Activated T-helper 17 cell treated with anti-CD3 and anti-CD28 coated beads, Interleukin-2, amount 50 U/mL, for 72 hours (primary cell): ENCODE measurements around the gene DRC7. TPM values are rescaled to one million over a fixed set of nuclear protein-coding genes. Genes with fewer than 3 reads are reported as not detected.
A peak's percentile ranks its signal among the peaks of the same experiment; 100 is the strongest.
"Not testable (repeated sequence)": the region's sequence is repeated elsewhere in the genome, so short reads cannot be mapped to it uniquely, and the experiment has no call there.

Experiments
- ATAC-seq: fragments of 150-1000 bp; cut with Tn5 transposase; replicated peaks from 2 replicates; pipeline ENCODE4 v1.10.0; 2021; ENCODE audit warnings: mild to moderate bottlenecking, moderate library complexity
- H3K27ac Mint-ChIP-seq: one replicate; pipeline ENCODE4 v1.8.0; 2022; ENCODE audit warnings: mixed read lengths
- H3K27me3 Mint-ChIP-seq: one replicate; pipeline ENCODE4 v1.8.0; 2022; ENCODE audit warnings: mixed read lengths
- H3K36me3 Mint-ChIP-seq: one replicate; pipeline ENCODE4 v1.8.0; 2022; ENCODE audit warnings: low read depth, mild to moderate bottlenecking, mixed read lengths
- H3K4me1 Mint-ChIP-seq: one replicate; pipeline ENCODE4 v1.8.0; 2022; ENCODE audit warnings: mixed read lengths
- H3K4me3 Mint-ChIP-seq: one replicate; pipeline ENCODE4 v1.8.0; 2022; ENCODE audit warnings: mild to moderate bottlenecking, mixed read lengths
- H3K9me3 Mint-ChIP-seq: one replicate; pipeline ENCODE4 v1.8.0; 2022; ENCODE audit warnings: mixed read lengths
- total RNA-seq, 2 donors: library from RNA; stranded (reverse); gene quantifications; one replicate each; pipeline ENCODE4 v1.2.3, GENCODE V29; 2022

Gene DRC7
- total RNA-seq, 2 donors from 2014 or later, result not detected

GRCh38 chr16:57704905-57705852 is 10.6 kb downstream of the DRC7 start:
- Mint-ChIP-seq H3K27ac (no peak overlapping the region), H3K36me3 (no peaks in the 10 kb centered on the region), H3K9me3 (no peaks in the 10 kb centered on the region), H3K27me3 (peaks cover 12% of the 10 kb centered on the region), H3K4me3 (no peak overlapping the region), H3K4me1 (no peaks in the 10 kb centered on the region)
- no peak for ATAC-seq

- H3K9me3 Mint-ChIP-seq, result no peaks in the 10 kb centered on the region
- ATAC-seq, result no peak
- H3K4me3 Mint-ChIP-seq, result no peak overlapping the region
- H3K27ac Mint-ChIP-seq, result peak overlapping the region; percentile 2
- peaks cover 15% of the 10 kb centered on the region for H3K27me3 Mint-ChIP-seq
- no peaks in the 10 kb centered on the region for H3K4me1 Mint-ChIP-seq
- no peaks in the 10 kb centered on the region for H3K36me3 Mint-ChIP-seq
These were observed 12.1 kb downstream of the DRC7 start for GRCh38 chr16:57706717-57707116.

GRCh38 chr16:57707331-57707730 is 12.7 kb downstream of the DRC7 start:
- Mint-ChIP-seq H3K4me3 (no peak overlapping the region), H3K27ac (no peak overlapping the region), H3K27me3 (peaks cover 15% of the 10 kb centered on the region), H3K4me1 (no peaks in the 10 kb centered on the region), H3K9me3 (no peaks in the 10 kb centered on the region), H3K36me3 (no peaks in the 10 kb centered on the region)
- no peak for ATAC-seq

- Mint-ChIP-seq H3K36me3 (no peaks in the 10 kb centered on the region), H3K4me3 (no peak overlapping the region), H3K4me1 (no peaks in the 10 kb centered on the region), H3K27me3 (peaks cover 15% of the 10 kb centered on the region), H3K27ac (no peak overlapping the region), H3K9me3 (no peaks in the 10 kb centered on the region)
- peak; percentile 43 for ATAC-seq
These were observed 13.6 kb downstream of the DRC7 start for GRCh38 chr16:57708168-57708567.

GRCh38 chr16:57709663-57710062 is 15.1 kb downstream of the DRC7 start:
- no peak for ATAC-seq
- peaks cover 15% of the 10 kb centered on the region for H3K27me3 Mint-ChIP-seq

GRCh38 chr16:57711346-57711745 is 16.7 kb downstream of the DRC7 start:
- peaks cover 15% of the 10 kb centered on the region for H3K27me3 Mint-ChIP-seq
- no peak overlapping the region for H3K4me3 Mint-ChIP-seq
- H3K9me3 Mint-ChIP-seq, result no peaks in the 10 kb centered on the region
- no peak for ATAC-seq
- no peaks in the 10 kb centered on the region for H3K4me1 Mint-ChIP-seq
- H3K27ac Mint-ChIP-seq, result no peak overlapping the region
- H3K36me3 Mint-ChIP-seq, result no peaks in the 10 kb centered on the region

More at GRCh38 chr16:57709663-57710062, 15.1 kb downstream of the DRC7 start:
- no peaks in the 10 kb centered on the region for H3K4me1 Mint-ChIP-seq
- no peak overlapping the region for H3K27ac Mint-ChIP-seq
- H3K4me3 Mint-ChIP-seq, result no peak overlapping the region
- no peaks in the 10 kb centered on the region for H3K9me3 Mint-ChIP-seq
- H3K36me3 Mint-ChIP-seq, result no peaks in the 10 kb centered on the region

GRCh38 chr16:57711993-57712392 is 17.4 kb downstream of the DRC7 start:
- Mint-ChIP-seq H3K27ac (no peak overlapping the region), H3K36me3 (no peaks in the 10 kb centered on the region), H3K27me3 (peaks cover 11% of the 10 kb centered on the region), H3K4me1 (no peaks in the 10 kb centered on the region), H3K9me3 (no peaks in the 10 kb centered on the region), H3K4me3 (no peak overlapping the region)
- ATAC-seq, result peak; percentile 65

- H3K9me3 Mint-ChIP-seq, H3K27ac Mint-ChIP-seq, H3K36me3 Mint-ChIP-seq, H3K4me3 Mint-ChIP-seq, H3K4me1 Mint-ChIP-seq, ATAC-seq: not testable (repeated sequence)
- peaks cover 10% of the 10 kb centered on the region for H3K27me3 Mint-ChIP-seq
These were observed 18.0 kb downstream of the DRC7 start for GRCh38 chr16:57712569-57712968.

- H3K36me3 Mint-ChIP-seq, result no peaks in the 10 kb centered on the region
- no peak overlapping the region for H3K4me3 Mint-ChIP-seq
- H3K27ac Mint-ChIP-seq, result no peak overlapping the region
- no peaks in the 10 kb centered on the region for H3K9me3 Mint-ChIP-seq
- ATAC-seq, result no peak
- H3K4me1 Mint-ChIP-seq, result no peaks in the 10 kb centered on the region
- H3K27me3 Mint-ChIP-seq, result peaks cover 3% of the 10 kb centered on the region
These were observed 19.0 kb downstream of the DRC7 start for GRCh38 chr16:57713596-57713995.

- no peaks in the 10 kb centered on the region for H3K4me1 Mint-ChIP-seq
- H3K27me3 Mint-ChIP-seq, result peaks cover 3% of the 10 kb centered on the region
- ATAC-seq, result no peak
- H3K9me3 Mint-ChIP-seq, result no peaks in the 10 kb centered on the region
- no peaks in the 10 kb centered on the region for H3K36me3 Mint-ChIP-seq
- no peak overlapping the region for H3K27ac Mint-ChIP-seq
- H3K4me3 Mint-ChIP-seq, result no peak overlapping the region
These were observed 19.4 kb downstream of the DRC7 start for GRCh38 chr16:57714047-57714446.

GRCh38 chr16:57720142-57720575 is 25.6 kb downstream of the DRC7 start:
- Mint-ChIP-seq H3K4me1 (no peaks in the 10 kb centered on the region), H3K27me3 (no peaks in the 10 kb centered on the region)

GRCh38 chr16:57721356-57722209 is 27.0 kb downstream of the DRC7 start:
- Mint-ChIP-seq H3K27ac (no peak overlapping the region), H3K36me3 (no peaks in the 10 kb centered on the region), H3K27me3 (no peaks in the 10 kb centered on the region), H3K9me3 (no peaks in the 10 kb centered on the region), H3K4me1 (no peaks in the 10 kb centered on the region), H3K4me3 (no peak overlapping the region)
- no peak for ATAC-seq

More at GRCh38 chr16:57720142-57720575, 25.6 kb downstream of the DRC7 start:
- Mint-ChIP-seq H3K4me3 (no peak overlapping the region), H3K9me3 (no peaks in the 10 kb centered on the region), H3K36me3 (no peaks in the 10 kb centered on the region), H3K27ac (no peak overlapping the region)
- ATAC-seq, result peak; percentile 80

GRCh38 chr16:57722210-57722499 is 27.5 kb downstream of the DRC7 start:
- H3K9me3 Mint-ChIP-seq, result no peaks in the 10 kb centered on the region
- H3K27ac Mint-ChIP-seq, result no peak overlapping the region
- H3K4me1 Mint-ChIP-seq, result no peaks in the 10 kb centered on the region
- no peaks in the 10 kb centered on the region for H3K36me3 Mint-ChIP-seq
- H3K4me3 Mint-ChIP-seq, result no peak overlapping the region
- ATAC-seq, result no peak
- H3K27me3 Mint-ChIP-seq, result no peaks in the 10 kb centered on the region

- no peak for ATAC-seq
- H3K4me3 Mint-ChIP-seq, result no peak overlapping the region
- no peak overlapping the region for H3K27ac Mint-ChIP-seq
- no peaks in the 10 kb centered on the region for H3K27me3 Mint-ChIP-seq
- no peaks in the 10 kb centered on the region for H3K36me3 Mint-ChIP-seq
- H3K9me3 Mint-ChIP-seq, result no peaks in the 10 kb centered on the region
- H3K4me1 Mint-ChIP-seq, result no peaks in the 10 kb centered on the region
These were observed 28.0 kb downstream of the DRC7 start for GRCh38 chr16:57722651-57723050.

- Mint-ChIP-seq H3K4me3 (no peak overlapping the region), H3K36me3 (no peaks in the 10 kb centered on the region), H3K9me3 (no peaks in the 10 kb centered on the region), H3K27ac (no peak overlapping the region), H3K27me3 (no peaks in the 10 kb centered on the region), H3K4me1 (no peaks in the 10 kb centered on the region)
- no peak for ATAC-seq
These were observed 28.6 kb downstream of the DRC7 start for GRCh38 chr16:57723170-57723569.
